NB4 (cell line): ENCODE results near the gene ERBIN.

Experiments
- CTCF ChIP-seq: IDR thresholded peaks from one replicate; pipeline ENCODE4 v1.5.1; 2012; ENCODE audit warnings: low read depth, low read length
- MAX ChIP-seq: IDR thresholded peaks from 2 replicates; pipeline ENCODE4 v1.6.1; 2011; ENCODE audit warnings: low read depth, low read length
- MYC ChIP-seq: IDR thresholded peaks from 2 replicates; pipeline ENCODE4 v1.6.1; 2011; ENCODE audit warnings: low read depth, low read length
- POLR2A ChIP-seq: IDR thresholded peaks from 2 replicates; pipeline ENCODE4 v1.6.1; 2011; ENCODE audit warnings: mild to moderate bottlenecking; ENCODE audit not compliant: insufficient read length; ENCODE audit errors: extremely low read depth

GRCh38 chr5:65994117-65994786, 67.9 kb downstream of the ERBIN start:
- TF ChIP-seq POLR2A (no peak), CTCF (no peak), MYC (no peak), MAX (no peak)
